ENCODE results near the gene TP53AIP1. TPM values are rescaled to one million over a fixed set of nuclear protein-coding genes. Genes with fewer than 3 reads are reported as not detected.

TP53AIP1 gene
- total RNA-seq: not detected

DNA sequence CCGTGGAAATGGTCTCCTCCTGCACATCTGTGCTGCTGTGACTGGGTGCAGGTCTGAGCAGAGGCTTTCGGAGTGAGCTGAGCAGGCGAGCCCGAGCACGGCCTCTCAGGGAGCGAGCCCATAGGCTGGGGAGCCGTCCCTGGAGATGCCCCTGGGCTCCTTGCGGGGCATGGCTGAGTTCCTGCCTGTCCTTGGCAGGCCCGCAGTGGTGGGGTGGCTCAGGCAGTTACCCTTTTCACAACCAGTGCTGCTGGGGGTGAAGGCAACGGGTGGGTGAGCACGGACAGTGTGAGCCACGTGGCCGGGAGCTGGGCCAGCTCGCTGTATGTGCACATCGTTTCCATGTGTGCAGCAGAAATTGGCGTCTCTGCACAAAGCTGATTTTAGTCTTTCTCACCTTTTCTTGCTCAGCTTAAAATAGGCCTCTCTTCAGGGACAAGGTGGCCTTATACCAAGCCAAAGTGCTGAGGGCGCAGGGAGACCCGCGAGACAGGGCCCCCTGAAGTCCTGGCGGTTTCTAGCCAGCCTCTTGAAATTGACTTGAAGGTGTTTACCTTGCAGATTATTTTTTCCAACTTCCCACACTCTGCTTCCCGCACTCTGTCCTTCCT, at the start of gene TP53AIP1:
TSS of gene TP53AIP1 (minus strand) at position 55 of the 611 bp plus-strand sequence. CDS start 5,053 bp downstream, outside the sequence.
- Mint-ChIP-seq H3K9me3 (no peaks in the 10 kb centered on the region), H3K27ac (no peak within 1 kb of the TSS), H3K27me3 (peaks cover 5 to 11% of the 10 kb centered on the region in 2 donors), H3K4me3 (no peak within 1 kb of the TSS), H3K4me1 (ENCODE audit: low read depth in 2 of 2) (no peaks in the 10 kb centered on the region), H3K36me3 (no peaks in the 10 kb centered on the region)
- ATAC-seq (peak; percentile 3 to 9), DNase-seq (ENCODE audit: low spot score) (no peak)

GRCh38 chr11:128988242-128988970, 45.7 kb upstream of the TP53AIP1 start:
- peaks cover 0 to 9% of the 10 kb centered on the region in 2 donors for H3K4me1 Mint-ChIP-seq (ENCODE audit: low read depth in 2 of 2)
- ATAC-seq: no peak
- H3K27ac Mint-ChIP-seq: no peak overlapping the region
- no peaks in the 10 kb centered on the region for H3K27me3 Mint-ChIP-seq
- H3K4me3 Mint-ChIP-seq: no peak overlapping the region
- H3K9me3 Mint-ChIP-seq: no peaks in the 10 kb centered on the region
- no peaks in the 10 kb centered on the region for H3K36me3 Mint-ChIP-seq
- DNase-seq (ENCODE audit: low spot score): no peak

DNA sequence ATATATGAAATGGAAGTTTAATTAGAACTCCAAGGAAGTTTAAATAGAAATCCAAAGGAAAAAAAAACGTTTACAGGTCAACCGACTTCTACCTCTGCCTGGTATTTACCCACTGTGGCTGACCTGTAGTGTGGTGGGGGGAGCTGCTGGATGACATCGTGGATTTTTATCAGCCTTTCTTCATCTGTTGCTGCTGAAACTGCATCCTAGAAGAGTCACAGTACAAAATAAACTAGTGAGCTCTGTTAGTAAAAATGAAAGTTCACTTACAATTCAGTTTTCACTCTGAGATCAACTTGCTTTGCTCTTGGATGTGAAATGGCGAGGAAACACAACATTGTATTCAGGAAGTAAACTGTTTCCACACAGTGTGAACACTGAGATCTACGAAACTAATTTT, 43.2 kb upstream of the TP53AIP1 start:
- Mint-ChIP-seq H3K27me3 (no peaks in the 10 kb centered on the region), H3K36me3 (no peaks in the 10 kb centered on the region), H3K9me3 (no peaks in the 10 kb centered on the region), H3K4me1 (ENCODE audit: low read depth in 2 of 2) (peaks cover 0 to 9% of the 10 kb centered on the region in 2 donors), H3K4me3 (peak overlapping the region; percentile 4), H3K27ac (peak overlapping the region in 1 of 2 donors; percentile 32)
- ATAC-seq: peak in 1 of 2 donors; percentile 36
- DNase-seq (ENCODE audit: low spot score): no peak

DNA sequence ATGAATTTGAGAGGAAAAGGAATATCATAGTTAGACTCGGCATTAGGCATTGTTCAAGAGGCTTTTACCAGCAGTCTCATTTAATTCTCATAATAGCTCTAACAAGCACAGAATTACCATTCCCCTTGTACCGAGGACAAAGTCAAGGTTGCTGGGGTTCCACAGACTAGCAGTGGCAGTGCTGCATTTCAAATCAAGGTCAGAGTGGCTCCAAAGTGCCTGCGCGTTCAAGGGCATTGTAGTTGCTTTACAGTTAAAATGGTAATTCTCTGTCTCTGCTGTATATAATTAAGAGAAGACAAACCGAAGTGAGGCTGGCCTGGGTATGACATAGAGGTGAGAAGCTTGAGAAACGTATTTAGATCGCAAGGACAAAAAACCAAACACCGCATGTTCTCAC, 40.4 kb upstream of the TP53AIP1 start:
- Mint-ChIP-seq H3K27me3 (no peaks in the 10 kb centered on the region), H3K4me3 (no peak overlapping the region), H3K36me3 (no peaks in the 10 kb centered on the region), H3K4me1 (ENCODE audit: low read depth in 2 of 2) (peaks cover 0 to 9% of the 10 kb centered on the region in 2 donors), H3K27ac (no peak overlapping the region), H3K9me3 (no peaks in the 10 kb centered on the region)
- ATAC-seq (no peak), DNase-seq (ENCODE audit: low spot score) (no peak)

GRCh38 chr11:128981254-128981653, 38.6 kb upstream of the TP53AIP1 start:
- Mint-ChIP-seq H3K36me3 (no peaks in the 10 kb centered on the region), H3K27me3 (no peaks in the 10 kb centered on the region), H3K4me3 (no peak overlapping the region), H3K4me1 (ENCODE audit: low read depth in 2 of 2) (peaks cover 0 to 6% of the 10 kb centered on the region in 2 donors), H3K27ac (no peak overlapping the region), H3K9me3 (no peaks in the 10 kb centered on the region)
- DNase-seq (ENCODE audit: low spot score) (no peak), ATAC-seq (no peak)

- no peak overlapping the region for H3K27ac Mint-ChIP-seq
- DNase-seq (ENCODE audit: low spot score) (no peak), ATAC-seq (peak in 1 of 2 donors; percentile 76)
- no peak overlapping the region for H3K4me3 Mint-ChIP-seq
- H3K4me1 Mint-ChIP-seq (ENCODE audit: low read depth in 2 of 2): peaks cover 11 to 20% of the 10 kb centered on the region in 2 donors
- no peaks in the 10 kb centered on the region for H3K9me3 Mint-ChIP-seq
- no peaks in the 10 kb centered on the region for H3K27me3 Mint-ChIP-seq
- H3K36me3 Mint-ChIP-seq: no peaks in the 10 kb centered on the region
Observed at GRCh38 chr11:128970598-128971190, 28.0 kb upstream of the TP53AIP1 start.

- no peak for ATAC-seq
- H3K27ac Mint-ChIP-seq: no peak overlapping the region
- H3K4me1 Mint-ChIP-seq (ENCODE audit: low read depth in 2 of 2): peaks cover 27 to 38% of the 10 kb centered on the region in 2 donors
- H3K9me3 Mint-ChIP-seq: no peaks in the 10 kb centered on the region
- no peak for DNase-seq (ENCODE audit: low spot score)
- no peaks in the 10 kb centered on the region for H3K27me3 Mint-ChIP-seq
- H3K4me3 Mint-ChIP-seq: no peak overlapping the region
- H3K36me3 Mint-ChIP-seq: peaks cover 3% of the 10 kb centered on the region
Observed at GRCh38 chr11:128968916-128969315, 26.2 kb upstream of the TP53AIP1 start.

DNA sequence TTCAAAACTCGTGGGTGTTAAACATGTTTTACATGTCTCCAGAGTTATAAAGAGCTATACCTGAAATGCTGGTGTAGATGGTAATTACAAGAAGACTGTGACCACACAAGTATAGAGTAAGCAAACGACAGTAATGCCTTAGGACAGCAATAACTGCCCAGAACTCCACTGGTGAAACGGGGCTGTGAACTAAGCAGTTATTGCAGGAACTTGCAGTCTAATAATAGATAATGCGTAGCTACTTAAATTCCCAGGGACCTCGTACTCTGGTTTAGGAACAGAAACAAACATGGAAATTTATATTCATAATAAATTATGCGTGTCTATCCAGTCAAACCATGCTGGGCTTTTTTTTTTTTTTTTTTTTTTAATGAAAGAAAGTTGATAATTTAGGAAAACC, 24.9 kb upstream of the TP53AIP1 start:
- Mint-ChIP-seq H3K9me3 (no peaks in the 10 kb centered on the region), H3K4me1 (ENCODE audit: low read depth in 2 of 2) (peaks cover 32 to 50% of the 10 kb centered on the region in 2 donors), H3K27ac (peak overlapping the region in 1 of 2 donors; percentile 24), H3K4me3 (no peak overlapping the region), H3K27me3 (no peaks in the 10 kb centered on the region), H3K36me3 (peaks cover 4% of the 10 kb centered on the region)
- no peak for ATAC-seq
- no peak for DNase-seq (ENCODE audit: low spot score)

GRCh38 chr11:128965485-128965884, 22.8 kb upstream of the TP53AIP1 start:
- Mint-ChIP-seq H3K9me3 (no peaks in the 10 kb centered on the region), H3K4me1 (ENCODE audit: low read depth in 2 of 2) (peaks cover 29 to 49% of the 10 kb centered on the region in 2 donors), H3K27me3 (no peaks in the 10 kb centered on the region), H3K27ac (peak overlapping the region; percentile 62 to 74), H3K36me3 (peaks cover 4% of the 10 kb centered on the region), H3K4me3 (peak overlapping the region; percentile 73)
- peak; percentile 80 to 89 for ATAC-seq
- DNase-seq (ENCODE audit: low spot score): no peak

DNA sequence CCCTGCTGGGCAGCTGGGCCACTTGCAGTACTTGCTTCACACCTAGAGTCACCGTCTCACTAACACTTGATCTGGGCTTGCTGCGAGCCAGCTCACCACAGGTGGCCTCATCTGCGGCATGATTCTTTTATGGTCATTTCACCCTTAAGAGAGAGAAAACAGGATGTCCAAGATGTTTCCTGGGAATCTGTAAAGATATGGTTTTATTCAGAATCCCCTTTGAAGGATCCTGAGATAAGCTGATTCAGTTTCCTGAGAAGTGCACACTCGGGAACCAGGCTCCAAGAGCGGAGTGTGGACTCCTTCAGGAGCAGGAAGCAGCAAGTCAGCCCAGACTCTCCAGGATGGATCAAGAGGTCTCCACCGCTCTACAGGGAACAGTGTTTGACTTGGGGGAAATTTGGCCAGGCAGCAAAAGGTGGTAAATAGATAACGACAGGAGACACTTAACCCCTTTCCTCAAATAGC, 21.8 kb upstream of the TP53AIP1 start:
- DNase-seq (ENCODE audit: low spot score): no peak
- H3K4me1 Mint-ChIP-seq (ENCODE audit: low read depth in 2 of 2): peaks cover 24 to 41% of the 10 kb centered on the region in 2 donors

GRCh38 chr11:128963744-128964325, 21.2 kb upstream of the TP53AIP1 start:
- ATAC-seq: peak; percentile 50 to 81
- peaks cover 0 to 3% of the 10 kb centered on the region in 2 donors for H3K27me3 Mint-ChIP-seq
- H3K4me1 Mint-ChIP-seq (ENCODE audit: low read depth in 2 of 2): peaks cover 24 to 41% of the 10 kb centered on the region in 2 donors

More for the DNA sequence above, 21.8 kb upstream of the TP53AIP1 start:
- peaks cover 4% of the 10 kb centered on the region for H3K36me3 Mint-ChIP-seq
- ATAC-seq: peak in 1 of 2 donors; percentile 55
- peak overlapping the region; percentile 73 for H3K4me3 Mint-ChIP-seq
- H3K27ac Mint-ChIP-seq: peak overlapping the region; percentile 62 to 74
- no peaks in the 10 kb centered on the region for H3K27me3 Mint-ChIP-seq
- H3K9me3 Mint-ChIP-seq: no peaks in the 10 kb centered on the region

GRCh38 chr11:128962896-128963295, 20.2 kb upstream of the TP53AIP1 start:
- peaks cover 4% of the 10 kb centered on the region for H3K36me3 Mint-ChIP-seq
- peak overlapping the region; percentile 73 for H3K4me3 Mint-ChIP-seq
- H3K4me1 Mint-ChIP-seq (ENCODE audit: low read depth in 2 of 2): peaks cover 24 to 41% of the 10 kb centered on the region in 2 donors
- H3K27me3 Mint-ChIP-seq: peaks cover 4 to 12% of the 10 kb centered on the region in 2 donors
- H3K27ac Mint-ChIP-seq: peak overlapping the region; percentile 28 to 62
- H3K9me3 Mint-ChIP-seq: no peaks in the 10 kb centered on the region
- ATAC-seq: no peak
- DNase-seq (ENCODE audit: low spot score): no peak

More at GRCh38 chr11:128963744-128964325, 21.2 kb upstream of the TP53AIP1 start:
- no peak for DNase-seq (ENCODE audit: low spot score)
- Mint-ChIP-seq H3K36me3 (peaks cover 4% of the 10 kb centered on the region), H3K4me3 (peak overlapping the region; percentile 73), H3K9me3 (no peaks in the 10 kb centered on the region), H3K27ac (peak overlapping the region; percentile 62 to 74)

DNA sequence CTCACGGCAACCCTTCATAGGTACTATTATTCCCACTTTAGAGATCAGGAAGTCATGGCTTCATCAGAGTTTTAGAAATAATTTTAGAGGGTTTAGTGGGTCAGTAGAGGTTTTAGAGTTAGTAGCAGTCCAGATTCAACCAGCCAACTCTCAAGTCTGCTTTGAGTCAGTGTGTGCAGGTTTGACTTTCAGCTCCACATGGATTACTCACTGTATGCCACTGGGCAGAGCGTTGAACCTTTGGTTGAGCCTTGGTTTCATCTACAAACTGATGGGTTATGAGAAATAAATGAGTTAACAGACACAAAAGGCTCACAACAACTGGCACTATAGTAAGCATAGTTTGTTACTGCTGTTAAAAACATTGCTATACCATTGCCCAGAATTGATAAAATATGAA, 19.0 kb upstream of the TP53AIP1 start:
- Mint-ChIP-seq H3K27ac (no peak overlapping the region), H3K9me3 (no peaks in the 10 kb centered on the region), H3K36me3 (peaks cover 4% of the 10 kb centered on the region), H3K27me3 (peaks cover 7 to 16% of the 10 kb centered on the region in 2 donors), H3K4me1 (ENCODE audit: low read depth in 2 of 2) (peaks cover 22 to 40% of the 10 kb centered on the region in 2 donors), H3K4me3 (no peak overlapping the region)
- ATAC-seq (no peak), DNase-seq (ENCODE audit: low spot score) (no peak)
